GM19023 (cell line): ENCODE data around the gene MRPL28.
"Not testable (repeated sequence)": the region's sequence is repeated elsewhere in the genome, so short reads cannot be mapped to it uniquely, and the experiment has no call there.

ENCODE experiments used
- ATAC-seq: cut with Tn5 transposase; IDR thresholded peaks from one replicate; pipeline ENCODE4 v1.9.1; 2021; ENCODE audit warnings: mild to moderate bottlenecking, moderate library complexity; ENCODE audit not compliant: unreplicated experiment

MRPL28 gene

DNA sequence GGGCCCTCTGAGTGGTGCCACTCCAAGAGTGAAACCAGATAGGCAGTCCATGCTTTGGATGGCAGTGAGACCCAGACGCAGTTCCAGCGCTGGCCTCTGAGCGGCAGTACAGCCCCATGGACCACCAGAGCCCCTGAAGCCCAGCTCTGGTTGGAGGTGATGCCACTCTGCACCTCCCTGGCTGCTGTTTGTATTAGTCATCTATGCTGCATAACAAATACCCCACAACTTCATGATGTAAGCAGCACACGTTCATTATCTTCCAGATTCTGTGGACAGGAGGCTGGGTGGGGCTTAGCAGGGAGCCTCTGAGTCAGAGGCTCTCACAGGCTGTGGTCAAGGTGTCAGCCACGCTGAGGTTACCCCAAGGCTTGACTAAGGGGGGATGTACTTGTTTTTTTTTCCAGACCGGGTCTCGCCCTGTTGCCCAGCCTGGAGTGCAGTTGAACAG lies 21.6 kb upstream of the MRPL28 start:
- ATAC-seq = no peak

DNA sequence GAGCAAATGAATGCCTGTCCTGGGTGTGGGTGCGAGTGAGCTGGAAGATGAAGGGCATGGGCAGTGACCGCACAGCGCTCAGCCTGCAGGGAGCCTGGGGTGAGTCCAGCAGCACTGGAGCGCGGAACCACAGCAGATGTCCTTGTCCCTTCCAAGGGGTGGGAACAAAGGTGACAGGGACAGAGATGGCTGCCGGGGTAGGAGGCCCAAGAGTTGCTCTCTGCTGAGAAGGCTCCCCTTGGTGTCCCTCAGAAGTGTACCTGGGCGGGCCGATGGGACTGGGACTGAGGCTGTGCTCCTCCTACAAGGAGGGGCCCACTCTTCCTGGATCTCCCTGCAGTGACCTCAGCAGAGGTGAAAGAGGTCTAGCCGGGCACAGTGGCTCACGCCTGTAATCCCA lies 19.0 kb upstream of the MRPL28 start:
- ATAC-seq = no peak

DNA sequence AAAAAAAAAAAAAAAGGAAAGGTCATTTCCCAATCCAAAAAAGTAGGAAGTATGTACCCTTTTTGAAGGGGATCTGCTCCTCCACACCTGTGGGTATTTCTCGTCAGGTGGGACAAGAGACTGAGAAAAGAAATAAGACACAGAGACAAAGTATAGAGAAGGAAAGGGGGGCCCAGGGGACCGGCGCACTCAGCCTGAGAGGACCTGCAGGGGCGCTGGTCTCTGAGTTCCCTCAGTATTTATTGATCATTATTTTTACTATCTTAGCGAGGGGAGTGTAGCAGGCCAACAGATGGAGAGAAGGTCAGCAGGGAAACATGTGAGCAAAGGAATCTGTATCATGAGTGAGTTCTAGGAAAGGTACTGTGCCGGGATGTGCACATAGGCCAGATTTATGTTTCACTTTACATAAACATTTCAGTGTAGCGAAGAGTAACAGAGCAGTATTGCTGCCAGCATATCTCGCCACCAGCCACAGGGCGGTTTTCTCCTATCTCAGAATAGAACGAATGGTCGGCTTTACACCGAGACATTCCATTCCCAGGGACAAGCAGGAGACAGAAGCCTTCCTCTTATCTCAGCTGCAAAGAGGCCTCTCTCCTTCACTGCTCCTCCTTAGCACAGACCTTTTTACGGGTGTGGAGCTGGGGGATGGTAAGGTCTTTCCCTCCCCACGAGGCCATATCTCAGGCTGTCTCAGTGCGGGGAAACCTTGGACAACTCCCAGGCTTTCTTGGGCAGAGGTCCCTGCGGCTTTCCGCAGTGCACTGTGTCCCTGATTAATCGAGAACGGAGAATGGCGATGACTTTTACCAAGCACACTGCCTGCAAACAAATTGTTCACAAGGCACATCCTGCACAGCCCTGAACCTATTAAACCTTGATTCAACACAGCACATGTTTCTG lies 17.7 kb upstream of the MRPL28 start:
- not testable (repeated sequence) for ATAC-seq

DNA sequence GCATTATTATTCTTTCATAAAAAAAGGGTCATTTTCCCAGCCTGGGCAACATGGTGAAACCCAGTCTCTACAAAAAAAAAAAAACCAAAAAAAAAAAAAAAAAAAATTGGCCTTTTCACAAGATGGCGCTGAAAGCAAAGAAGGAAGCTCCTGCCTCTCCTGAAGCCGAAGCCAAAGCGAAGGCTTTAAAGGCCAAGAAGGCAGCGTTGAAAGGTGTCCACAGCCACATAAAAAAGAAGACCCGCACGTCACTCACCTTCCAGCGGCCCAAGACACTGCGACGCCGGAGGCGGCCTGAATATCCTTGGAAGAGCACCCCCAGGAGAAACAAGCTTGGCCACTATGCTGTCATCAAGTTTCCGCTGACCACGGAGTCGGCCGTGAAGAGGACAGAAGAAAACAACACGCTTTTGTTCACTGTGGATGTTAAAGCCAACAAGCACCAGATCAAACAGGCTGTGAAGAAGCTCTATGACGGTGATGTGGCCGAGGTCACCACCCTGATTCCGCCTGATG lies 16.4 kb upstream of the MRPL28 start:
- ATAC-seq = no peak

DNA sequence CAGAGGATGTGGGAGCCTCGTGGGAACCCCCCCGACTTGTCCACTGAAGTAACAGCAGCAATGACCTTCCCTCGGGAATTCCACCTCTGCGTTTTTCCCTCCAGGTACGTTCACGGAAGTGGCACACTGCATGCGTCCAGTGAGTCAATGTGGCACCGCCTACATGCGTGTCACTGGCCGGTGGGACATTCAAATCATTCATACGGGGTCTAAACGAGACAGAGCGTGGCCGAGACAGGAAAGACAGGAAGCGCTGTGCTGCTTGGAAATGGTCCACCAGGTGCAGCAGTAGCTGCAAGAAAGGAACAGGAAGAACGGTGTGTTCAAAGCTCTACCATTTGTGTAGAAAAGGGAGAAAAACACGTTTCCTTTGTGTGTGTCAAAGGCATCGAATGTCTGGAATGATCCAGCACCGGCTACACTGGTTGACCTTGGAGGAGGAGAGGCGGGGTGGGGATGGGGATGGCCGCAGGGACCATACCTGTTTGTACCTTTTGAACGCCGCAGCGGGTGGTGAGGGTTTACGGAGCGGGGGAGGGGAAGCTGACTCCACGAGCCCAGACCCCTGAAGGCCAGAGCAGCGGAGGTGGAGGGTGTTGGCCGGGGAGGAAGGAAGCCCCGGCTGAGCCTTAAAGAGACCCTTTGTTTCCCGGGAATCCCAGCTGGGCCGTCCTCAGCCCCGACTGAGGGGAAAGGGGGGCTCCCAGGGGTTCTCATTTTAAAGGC lies 13.2 kb upstream of the MRPL28 start:
- ATAC-seq = no peak

DNA sequence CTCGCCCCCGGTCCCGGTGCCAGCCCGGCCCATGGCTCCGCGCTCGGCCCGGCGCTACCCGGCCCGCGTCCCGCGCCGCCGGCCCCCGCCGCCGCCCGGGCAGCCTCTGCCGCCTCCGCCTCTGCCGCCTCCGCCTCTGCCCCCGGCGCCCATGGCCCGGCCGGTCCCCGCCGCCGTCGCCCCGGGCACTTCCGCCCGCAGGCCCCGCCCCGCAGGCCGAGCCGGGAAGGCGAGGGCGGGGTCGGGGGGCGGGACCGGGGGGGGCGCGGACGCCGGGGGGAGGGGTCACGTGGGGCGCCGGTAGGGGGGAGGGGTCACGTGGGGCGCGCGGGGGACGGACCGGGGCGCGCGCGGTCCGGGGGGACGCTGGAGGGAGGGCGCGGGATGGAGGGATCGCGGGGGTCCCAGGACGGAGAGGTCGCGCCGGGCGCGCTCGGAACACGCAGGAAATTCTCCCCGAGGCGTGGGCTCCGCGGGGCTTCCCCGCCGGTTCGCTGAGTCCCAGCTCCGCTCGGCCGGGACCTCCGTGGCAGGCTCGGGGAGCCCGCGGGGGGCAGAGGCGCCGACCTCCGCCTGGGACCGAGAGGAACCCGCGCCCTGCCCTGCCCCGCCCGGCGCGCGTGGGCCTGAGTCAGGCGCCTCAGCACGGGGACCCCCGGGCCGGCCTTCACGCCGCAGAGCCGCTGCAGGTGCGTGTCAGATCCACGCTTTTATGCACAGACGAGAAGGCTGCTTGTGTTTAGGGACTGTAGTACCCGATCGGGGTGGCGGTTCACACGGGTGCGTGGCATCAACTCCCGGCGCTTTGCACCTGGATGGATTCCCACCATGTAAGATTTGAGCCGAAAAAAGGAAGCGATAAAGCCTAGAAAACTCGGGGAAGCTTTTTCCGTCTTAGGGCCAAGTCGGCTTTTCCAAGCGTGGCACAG lies 11.7 kb upstream of the MRPL28 start, which contains the start of gene PGAP6:
TSS of gene PGAP6 (minus strand) at position 190 of the 929 bp plus-strand sequence. CDS start at position 33, 157 bp downstream.
- ATAC-seq = peak; percentile 53

DNA sequence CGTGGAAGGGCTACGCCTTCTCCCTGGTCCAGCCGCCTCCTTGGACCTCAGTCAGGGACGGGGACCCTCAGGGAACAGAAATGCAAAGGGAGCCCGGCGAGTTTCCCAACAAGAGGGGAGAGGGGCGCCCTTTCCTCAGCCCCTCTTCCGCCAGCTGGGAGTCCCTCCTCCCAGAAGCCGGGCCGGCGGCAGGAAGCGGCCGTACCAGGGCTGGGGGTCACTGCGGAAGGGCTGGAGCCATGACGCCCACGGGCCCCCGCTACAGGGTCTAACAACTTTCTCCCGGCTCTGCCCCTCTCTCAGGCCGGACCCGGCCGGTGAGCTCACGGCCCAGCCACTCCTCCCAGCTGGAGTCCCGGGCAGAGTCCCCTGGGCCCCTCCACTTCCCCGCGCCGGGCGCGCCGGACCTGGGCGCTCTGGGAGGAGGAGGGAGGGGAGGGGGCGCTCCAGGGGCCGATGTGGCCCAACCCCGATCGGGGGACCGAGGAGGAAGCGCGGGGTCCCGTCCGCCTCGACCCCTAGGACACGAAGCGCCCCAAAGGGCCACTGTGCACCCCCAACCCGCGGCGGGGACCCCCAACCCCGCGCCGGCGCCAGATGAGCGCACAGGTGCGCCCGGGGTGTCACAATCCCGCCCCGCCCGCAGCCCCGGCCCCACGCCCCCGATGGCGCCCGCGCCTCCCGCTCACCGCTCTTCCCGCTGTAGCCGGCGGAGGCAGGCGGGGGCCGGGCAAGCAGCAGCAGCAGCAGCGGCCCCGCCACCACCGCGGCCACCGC lies 10.9 kb upstream of the MRPL28 start:
- ATAC-seq = peak; percentile 26

DNA sequence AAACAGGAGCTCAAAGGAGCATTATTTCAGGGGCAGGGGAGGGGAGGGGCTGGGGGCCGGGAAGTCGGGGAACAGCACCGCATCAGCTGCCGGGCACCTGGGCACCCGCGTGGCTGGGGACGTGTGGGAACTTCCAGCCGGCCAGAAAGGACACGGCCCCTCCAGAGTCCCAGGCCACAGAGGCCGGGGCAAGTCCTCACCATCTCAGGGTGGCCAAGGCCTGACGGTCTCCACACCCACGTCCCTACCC lies 10.3 kb upstream of the MRPL28 start:
- no peak for ATAC-seq

DNA sequence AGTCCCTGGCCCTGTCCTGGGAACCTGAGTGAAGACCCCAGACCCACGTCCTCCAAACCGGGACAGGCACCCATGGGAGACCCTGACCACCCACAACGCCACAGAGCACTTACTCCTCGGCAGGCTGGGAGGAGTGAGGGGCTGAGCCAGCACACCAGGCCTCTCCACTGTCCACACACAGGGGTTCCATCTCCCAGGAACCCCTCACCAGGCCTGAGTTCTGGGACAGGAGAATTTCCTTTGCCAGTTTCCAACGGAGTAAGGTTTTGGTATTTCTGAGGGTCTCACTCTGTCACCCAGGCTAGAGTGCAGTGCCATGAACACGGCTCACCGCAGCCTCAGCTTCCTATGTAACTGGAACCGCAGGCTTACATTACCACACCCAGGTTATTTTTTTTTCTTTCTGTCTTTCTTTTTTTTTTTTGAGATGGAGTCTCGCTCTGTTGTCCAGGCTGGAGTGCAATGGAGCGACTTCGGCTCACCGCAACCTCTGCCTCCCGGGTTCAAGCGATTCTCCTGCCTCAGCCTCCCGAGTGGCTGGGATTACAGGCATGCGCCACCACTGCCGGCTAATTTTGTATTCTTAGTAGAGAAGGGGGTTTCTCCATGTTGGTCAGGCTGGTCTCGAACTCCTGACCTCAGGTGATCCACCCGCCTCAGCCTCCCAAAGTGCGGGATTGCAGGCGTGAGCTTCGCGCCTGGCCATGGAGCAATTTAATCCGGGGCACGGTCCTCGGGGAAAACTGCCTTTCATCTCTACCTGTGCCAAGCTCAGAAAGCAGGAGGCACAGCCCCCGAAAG lies 9.8 kb upstream of the MRPL28 start:
- no peak for ATAC-seq

DNA sequence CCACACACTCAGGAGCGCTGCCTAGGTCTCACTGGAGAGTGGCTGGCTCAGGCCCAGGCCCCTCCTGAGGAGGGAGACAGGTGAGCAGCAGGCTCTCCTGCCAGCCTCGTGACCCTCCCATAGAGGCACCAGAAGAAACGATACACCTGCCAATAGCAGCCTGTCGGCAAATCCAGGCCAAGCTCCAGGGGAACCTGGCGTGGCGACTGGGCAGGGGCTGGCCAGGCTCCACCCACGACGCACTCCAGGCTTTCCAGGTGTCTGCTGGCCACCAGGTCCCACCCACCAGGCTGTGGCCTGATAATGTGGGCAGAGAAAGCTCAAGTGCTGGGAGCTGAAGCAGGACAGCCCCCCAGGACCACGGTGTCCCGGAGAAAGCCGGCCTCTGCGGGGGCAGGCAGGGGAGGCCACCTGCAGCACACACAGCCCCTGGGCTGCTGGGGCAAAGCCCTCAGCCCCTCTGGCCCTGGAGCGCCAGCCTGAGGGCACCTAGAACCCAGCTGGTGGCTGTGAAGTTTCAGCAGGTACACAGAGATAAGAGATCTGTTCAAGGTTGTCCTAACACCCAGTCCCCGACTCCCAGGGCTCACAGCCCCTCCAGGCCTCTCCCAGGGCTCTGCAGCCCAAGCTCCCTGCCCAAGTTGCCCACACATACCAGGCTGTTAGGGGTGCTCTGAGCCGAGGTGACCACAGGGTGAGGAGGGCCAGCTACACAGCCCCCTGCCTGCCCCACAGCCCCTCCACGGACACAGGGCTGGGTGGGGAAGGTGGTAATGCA lies 9.0 kb upstream of the MRPL28 start:
- no peak for ATAC-seq

DNA sequence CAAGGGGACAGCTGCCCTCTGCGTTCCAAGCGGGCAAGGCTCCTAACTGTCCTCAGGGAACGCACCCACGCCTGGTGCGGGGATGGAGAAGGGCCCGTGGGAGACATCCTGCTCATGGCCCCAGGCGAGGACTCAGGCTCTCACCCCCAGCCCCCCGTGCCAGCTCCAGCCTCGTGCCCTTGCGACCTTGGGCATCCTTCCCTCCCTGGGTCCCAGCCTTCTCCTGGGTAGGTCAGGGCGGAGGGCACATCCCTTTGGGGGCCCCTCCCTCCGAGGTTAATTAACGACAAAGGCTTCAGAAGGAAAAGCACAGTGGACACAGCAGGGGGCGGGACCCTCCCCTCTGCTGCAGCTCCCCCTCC lies 8.5 kb upstream of the MRPL28 start:
- ATAC-seq = no peak

DNA sequence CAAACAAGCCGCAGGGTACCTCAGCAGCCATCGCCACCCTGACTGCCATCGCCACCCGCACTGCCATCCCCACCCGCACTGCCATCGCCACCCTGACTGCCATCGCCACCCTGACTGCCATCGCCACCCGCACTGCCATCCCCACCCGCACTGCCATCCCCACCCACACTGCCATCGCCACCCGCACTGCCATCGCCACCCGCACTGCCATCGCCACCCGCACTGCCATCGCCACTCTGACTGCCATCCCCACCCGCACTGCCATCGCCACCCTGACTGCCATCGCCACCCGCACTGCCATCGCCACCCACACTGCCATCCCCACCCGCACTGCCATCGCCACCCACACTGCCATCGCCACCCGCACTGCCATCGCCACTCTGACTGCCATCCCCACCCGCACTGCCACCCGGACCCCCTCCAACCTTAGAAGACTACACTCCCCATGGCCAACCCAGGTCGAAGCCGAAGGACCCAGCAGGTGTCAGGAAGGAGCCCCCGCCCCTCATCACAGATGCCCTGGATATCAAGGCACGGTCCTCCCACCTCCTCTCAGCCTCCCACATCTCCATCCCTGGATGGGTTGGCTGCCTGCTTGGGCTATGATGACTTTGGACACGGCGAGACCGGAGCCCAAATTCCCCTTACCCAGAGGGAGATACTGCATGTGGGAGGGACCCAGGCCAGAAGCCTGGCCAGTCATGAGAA lies 7.9 kb upstream of the MRPL28 start:
- ATAC-seq = not testable (repeated sequence)

DNA sequence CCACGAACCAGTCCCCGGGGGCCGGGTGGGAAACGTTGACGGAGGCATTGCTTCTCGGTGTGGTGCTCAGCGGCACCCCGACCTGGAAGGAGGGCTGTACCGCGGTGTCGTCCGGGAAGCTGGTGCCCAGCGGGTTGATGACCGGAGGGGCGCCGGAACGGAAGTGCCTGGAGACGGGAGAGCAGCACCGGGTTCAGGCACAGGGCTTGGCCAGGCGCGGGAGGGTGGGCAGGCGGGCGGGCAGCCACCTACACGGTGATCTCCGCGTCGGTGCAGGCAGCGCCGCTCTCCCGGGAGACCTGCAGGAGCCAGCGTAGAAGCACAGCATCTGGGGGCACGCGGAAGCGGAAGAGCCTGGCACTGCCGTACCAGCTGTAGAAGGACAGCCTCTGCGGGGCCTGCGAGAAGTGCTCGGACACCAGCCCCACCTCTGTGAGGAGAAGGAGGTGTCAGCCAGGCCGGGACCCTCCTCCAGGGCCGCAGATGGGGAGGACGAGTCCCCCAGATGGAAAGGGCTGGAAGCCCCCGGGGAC lies 7.1 kb upstream of the MRPL28 start:
- ATAC-seq = no peak

DNA sequence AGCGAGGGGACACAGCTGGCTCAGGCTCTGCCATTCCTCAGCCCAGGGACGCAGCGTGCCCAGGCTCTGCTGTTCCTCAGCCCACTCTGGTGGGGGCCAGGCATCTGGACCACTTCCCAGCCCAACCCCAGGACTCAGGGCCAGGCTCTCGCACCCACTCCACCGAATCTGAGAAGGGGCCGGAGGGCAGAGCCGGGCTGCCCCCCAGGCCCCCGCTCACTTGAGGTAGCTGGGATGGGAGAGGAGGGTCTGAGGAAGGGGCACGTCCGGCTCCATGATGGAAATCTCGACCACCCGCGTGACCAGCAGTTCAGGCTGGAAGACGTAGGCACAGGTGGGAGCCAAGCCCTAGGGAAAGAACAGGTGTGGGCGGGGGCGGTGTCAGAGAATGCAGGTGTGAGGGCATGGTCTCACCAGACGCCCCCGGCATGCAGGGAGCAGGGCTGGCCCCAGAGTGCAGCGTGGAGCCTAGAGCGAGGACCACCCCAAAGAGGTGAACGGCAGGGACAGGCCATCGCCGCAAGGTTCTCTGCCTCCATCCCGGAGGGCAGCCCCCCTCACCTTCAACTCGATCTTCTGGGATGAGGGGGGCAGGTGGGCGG lies 6.6 kb upstream of the MRPL28 start:
- no peak for ATAC-seq

DNA sequence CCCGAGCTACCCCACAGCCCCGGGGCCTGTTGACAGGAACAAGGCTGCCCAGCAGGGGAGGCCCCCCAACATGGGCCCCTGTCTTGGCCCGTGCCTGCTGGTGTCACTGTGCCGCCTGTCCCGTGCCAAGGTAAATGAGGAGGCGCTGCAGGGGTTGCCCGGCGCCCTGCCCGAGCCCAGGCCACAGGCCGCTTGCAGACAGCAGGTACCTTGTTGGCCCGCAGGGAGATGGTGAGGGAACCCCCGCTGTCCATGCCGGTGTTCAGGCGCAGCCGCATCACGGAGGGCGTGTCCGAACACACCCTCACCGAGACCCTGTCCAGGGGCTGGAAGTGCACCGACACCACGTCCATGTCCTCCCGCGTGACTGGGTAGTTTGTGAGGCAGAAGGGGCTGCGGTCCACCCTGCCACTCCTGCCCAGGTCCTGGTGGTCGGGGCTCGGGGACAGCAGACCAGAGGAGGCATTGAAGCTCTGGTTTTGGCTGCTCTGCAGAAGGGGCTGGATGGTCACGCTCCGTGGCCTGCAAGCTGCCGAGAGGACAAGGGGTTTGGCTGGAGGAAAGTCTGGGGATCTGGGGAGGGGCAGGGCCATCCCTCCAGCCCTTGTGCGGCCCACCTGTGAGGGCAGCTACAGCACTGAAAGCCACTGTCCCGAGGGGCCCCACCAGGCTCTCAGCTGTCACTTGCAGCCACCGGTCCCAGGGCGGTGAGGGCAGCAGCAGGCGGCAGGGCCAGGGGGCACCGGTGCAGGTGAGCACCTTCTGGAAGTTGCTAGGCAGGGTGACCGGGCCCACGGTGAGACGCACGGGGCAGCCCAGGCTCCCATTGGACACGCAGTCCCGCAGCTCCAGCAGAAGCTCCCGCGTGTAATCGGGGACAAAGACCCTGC lies 5.8 kb upstream of the MRPL28 start:
- ATAC-seq = no peak

DNA sequence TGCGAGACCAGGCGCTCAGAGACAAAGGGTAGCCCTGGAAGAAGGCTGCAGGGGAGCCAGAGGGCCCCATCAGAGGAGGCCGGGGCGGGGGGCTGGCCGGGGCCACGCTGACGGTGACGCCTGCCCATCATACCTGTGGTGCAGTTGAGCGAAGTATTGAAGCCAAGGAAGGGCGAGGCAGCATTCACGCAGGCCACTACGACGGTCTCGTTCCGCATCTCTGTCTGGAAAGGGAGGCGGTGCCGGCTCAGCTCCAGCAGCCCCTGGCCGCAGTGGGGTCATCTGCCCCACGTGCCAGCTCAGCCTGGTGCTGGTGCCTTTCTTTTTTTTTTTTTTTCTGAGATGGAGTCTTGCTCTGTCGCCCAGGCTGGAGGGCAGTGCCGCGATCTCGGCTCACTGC lies 4.9 kb upstream of the MRPL28 start:
- no peak for ATAC-seq

DNA sequence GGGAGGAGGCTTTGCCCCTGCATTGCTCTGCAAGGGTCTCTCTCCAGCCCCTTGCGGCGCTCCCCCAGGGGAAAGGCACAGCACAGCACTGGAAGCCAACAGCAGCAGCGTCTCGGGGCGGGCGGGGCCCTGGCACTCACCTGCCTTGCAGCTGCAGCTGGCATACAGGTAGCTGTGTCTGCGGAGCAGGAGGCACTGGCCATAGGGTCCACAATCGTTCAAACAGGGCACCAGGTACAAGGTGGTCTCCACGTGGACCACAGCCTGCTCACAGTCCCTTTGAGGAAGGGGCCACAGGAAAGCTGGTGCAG lies 4.2 kb upstream of the MRPL28 start:
- ATAC-seq = no peak
